Fibroblast of skin of scalp (primary cell): ENCODE data around the gene PDGFA.

ENCODE experiments used
- DNase-seq: peaks from one replicate; pipeline ENCODE4 v3.0.0-alpha.2; 2013

The PDGFA gene

DNA sequence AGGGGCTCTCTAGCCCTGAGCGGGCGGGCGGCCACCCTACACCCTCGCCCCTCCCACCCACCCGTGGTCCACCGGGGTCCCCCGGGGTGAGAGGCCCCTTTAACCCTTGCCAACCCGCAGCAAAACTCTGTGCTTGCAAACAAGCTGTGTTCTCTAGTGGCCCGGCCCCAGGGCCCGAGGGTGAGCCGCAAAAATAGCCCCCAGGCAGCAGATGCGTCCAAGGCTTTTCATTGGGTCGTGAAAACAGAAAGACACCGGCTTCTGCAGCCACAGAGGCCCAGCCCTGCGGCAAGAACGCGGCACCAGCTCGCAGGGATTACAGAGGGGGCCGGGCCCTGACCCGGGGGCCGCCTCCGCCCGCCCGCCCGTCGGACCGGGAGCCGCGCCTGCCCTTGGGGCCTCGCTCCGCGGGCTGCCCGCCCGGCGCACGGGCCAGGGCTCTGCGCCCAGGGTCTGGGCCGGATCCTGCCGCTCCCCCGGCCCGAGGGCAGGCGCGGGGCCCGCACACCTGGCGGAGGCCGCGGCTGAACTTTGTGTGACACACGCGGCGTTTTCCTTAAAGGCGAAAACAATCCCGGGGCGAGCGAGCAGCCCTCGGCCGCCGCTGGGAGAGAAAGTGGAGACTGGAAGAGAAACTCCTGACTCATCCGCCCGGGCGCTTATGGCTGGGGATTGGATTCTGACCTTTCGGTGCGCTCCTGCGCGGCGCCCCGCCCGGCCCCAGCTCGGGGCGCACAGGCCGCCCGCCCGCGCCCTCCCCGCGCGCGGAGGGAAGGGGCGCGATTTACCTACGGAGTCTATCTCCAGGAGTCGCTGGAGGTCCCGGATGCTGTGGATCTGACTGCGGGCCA is 2.8 kb downstream of the PDGFA start:
- peak; percentile 70 for DNase-seq

DNA sequence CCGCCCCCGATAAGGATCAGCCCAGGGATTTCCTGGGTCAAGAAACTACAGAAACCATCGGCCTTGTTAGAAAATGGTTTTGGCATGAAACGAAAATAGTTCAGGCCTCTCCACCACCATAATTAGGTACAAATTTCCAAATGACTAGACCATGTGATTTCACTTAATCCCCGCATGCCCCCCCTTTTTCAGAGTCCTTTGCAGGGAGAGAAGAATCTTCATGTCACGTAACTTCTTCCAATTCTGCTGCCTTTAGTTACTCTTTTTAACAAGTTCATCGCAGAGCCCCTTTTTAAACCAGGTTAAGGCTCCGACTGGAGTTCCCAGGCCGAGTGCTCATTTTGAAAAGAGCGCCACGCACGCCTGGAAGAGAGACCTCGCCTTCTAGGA is 3.4 kb downstream of the PDGFA start:
- peak; percentile 42 for DNase-seq

DNA sequence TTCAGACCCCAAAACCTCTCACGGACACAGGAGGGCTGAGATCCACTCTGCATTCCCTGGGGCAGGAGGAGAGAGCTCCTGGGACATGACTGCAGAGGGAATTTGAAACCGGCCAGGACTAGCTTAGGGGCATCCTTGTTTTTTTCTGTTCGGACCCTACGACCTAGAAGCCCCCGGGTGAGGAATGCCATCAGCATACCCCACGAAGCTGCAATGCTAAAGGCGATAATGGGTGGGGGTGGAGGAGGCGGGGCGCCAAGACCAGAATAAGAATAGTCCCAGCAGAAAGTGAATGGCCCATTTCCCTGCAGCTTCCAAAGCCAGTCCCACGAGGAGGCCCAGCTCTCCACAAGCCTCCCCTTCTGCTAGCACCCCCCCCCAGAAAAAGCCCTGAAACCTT is 4.0 kb downstream of the PDGFA start:
- no peak for DNase-seq

DNA sequence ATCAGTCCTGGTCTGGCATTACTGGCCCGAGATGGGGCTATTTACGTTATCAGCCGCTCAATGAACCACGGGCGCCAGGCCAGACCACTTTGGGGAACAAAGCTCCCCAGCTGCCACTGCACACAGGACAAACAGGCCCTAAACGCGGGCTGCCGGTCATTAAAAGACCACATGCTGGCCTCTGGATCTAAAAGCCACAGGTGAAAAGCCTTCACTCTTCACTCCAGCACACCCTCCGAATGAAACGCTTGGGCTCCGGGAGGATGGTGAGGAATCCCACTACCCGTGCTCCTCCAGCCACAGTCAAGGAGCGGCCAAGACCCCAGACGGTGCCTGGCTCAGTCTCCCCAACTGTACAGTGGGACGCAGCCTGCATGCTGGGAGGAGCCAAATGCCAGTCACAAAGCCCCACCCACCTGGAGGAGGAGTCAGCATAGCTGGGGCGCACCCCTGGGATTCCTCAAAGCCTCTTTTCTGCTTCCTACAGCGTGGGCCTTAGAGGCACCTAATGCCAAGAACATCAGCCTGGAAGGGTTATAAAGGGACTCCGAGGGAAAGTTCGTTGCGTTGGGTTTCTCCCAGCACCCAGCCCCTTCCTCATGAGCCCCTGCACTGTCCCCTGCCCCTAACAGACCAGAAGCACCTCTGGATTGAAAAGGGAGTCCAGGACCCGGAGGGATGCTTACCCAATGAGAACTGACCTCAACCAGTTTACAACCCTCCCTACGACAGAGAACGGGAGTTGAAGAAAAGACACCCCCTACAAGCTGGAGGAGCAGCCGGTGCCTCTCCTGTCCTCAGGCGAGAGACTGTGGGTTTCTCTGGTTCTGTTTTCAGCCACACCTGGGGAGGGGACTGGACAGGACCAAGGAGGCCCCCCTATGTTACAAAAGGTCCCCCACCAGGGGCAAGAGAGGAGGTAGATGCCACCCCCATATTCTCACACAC is 4.7 kb downstream of the PDGFA start:
- DNase-seq = peak; percentile 25

DNA sequence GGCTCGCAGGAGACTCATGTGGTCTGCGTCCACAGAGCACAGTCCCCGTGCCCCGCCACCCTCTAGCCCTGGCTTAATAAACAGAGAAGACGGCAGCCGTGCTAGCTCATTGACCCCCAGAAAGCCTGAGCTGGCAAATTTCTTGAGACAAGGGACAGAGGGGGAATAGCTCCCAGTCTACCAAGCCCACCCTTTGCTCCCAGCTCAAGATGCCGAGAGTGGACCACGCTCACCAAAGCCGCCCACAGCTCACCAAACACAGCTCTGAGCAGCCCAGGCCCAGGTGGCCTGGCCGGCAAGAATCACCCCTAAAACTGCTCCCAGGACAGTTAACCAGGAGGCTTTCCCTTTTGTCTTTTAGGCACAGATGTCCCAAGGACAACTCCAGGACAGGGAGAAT is 5.4 kb downstream of the PDGFA start:
- DNase-seq = no peak

DNA sequence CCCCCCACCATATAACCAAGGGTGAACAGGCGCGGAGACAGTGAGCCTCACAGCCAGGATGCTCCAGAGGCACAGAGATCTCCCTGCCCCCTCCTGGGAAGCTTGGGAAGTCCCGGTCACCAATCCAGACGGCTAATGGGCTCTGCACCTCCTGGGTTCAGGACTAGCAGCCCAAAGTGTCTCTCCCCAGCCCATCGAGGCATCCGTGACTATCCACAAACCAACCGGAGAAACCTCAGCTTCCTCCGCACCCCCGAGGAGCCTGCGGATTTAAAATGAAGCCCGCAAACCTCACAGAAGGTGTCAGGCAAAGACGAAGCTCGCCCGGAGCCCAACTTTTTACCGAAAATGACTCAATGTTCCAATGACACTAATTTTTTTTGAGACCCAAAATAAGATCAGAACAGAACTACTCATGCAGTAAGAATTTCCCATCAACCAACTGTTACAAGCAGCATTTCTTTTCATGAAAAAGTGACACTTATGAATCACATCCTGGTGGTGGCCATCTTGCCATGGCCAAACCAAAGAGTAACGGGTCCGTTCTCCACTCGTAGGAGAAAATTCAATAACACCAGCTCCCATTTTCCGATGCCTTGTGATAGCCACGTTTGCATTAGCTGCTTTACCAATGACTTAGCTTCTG is 6.0 kb downstream of the PDGFA start:
- peak; percentile 75 for DNase-seq

DNA sequence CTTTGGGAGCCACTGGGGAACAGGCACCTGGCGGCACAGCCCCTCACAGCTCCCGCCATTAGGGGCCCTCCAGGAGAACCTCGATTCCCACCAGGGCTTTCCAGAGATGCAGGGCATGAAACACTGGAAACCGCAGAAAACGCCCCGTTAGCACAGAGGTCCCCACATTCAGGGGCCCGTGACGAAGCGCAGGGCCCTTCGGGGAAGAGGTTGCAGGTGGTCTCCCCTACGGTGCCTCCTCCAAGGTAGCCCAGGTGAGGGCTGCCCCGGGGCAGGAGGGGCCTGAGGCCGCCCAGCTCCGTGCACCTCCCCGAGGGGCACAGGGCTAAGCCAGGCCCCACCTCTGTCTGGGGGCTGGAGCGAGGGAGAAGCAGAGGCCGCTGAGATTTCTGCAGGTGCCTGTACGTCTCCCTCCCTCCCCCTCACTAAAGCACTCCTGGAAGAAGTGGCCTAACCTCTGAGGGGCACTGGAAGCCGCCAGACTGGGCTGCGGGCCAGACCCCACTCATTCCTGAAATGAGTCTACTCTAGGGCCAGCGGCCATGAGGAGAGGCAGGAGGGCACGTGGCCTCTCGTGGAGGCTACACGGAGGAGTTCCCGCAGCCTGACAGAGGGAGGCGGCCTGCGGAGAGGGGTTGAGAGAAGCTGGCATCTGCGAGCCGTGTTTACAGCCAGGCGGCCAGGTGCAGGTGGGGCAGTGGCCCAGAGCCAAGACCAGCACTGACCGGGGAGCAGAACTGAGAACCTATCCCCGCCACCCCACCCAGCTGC is 6.9 kb downstream of the PDGFA start:
- DNase-seq = no peak

DNA sequence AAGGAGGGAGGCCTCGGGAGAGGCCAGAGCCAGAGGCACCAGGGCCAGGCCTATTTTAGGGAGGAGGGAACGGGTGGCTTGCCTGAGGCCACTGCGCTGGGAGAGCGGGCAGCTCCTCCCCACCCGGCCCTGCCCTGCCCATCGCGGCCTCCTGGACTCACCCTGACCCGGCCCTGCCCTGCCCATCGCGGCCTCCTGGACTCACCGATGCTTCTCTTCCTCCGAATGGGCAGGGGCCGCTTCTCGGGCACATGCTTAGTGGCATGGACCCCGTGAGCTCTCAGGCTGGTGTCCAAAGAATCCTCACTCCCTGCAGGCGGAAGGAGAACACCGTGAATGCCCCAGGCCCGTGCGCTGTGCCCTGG is 7.5 kb downstream of the PDGFA start:
- no peak for DNase-seq

DNA sequence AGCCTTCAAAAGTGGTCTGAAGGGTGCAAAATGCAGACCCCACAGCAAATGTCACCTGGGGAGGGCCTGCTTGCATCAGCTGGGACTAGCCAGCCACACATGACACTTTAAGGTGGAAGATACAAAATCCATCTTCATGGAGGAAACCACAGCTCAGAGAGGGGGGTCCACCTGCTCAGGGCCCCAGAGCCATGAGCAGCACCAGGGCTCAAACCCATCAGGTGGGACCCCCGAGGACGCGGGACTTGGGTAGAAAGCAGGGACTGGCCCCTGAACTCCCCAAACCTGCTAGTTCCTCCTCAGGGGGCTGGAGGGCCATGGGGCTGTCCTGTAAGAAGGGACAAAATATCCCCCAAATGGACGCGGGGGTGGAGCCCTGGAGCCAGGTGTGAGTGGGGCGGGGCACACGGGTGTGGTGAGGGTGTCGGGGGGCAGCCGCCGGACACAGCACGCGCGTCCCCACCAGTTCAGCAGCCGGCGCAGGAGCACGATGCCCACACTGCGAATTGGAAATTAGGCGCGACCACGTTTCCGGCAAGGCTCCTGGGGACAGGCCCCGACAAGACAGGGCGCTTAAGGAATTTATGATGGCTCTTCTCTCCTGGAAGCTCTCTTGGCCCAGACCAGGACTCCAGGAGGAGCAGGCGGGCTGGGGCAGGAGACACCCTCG is 8.0 kb downstream of the PDGFA start:
- DNase-seq = no peak

DNA sequence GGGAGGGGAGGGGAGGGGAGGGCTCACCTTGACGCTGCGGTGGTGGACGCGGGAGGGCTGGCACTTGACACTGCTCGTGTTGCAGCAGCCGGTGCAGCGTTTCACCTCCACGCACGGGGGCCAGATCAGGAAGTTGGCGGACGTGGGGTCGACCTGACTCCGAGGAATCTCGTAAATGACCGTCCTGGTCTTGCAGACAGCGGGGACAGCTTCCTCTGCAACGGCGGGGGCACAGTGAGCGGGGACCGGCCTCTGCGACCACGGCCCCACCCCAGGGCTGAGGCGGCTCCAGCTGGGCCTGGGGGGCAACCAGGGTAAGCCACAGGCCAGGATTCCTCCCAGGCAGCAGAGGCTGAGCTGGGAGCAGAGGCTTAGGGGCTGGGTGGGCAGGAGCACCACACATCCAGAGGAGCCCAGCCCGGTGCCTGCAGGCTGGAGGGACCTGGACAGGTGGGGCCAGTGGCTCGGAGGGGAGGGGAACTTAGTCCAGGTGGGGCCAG is 8.8 kb downstream of the PDGFA start:
- DNase-seq = no peak

DNA sequence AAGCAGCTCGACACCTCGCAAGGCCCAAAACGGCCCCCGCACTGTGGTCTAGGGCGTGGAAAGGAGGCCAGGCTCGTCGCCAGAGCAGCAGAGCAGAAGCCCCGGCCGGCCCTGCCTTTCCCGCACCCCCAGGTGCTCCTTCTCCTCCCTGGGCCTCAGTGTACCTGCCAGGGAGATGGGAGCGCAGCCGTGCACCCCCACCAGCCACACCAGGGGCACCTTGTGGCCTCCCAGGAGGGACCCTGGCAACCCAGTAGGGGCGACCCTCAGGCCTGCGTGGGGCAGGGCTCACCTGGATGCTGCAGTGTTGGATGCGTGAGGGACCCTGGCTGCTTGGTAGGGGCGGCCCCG is 9.5 kb downstream of the PDGFA start:
- no peak for DNase-seq

DNA sequence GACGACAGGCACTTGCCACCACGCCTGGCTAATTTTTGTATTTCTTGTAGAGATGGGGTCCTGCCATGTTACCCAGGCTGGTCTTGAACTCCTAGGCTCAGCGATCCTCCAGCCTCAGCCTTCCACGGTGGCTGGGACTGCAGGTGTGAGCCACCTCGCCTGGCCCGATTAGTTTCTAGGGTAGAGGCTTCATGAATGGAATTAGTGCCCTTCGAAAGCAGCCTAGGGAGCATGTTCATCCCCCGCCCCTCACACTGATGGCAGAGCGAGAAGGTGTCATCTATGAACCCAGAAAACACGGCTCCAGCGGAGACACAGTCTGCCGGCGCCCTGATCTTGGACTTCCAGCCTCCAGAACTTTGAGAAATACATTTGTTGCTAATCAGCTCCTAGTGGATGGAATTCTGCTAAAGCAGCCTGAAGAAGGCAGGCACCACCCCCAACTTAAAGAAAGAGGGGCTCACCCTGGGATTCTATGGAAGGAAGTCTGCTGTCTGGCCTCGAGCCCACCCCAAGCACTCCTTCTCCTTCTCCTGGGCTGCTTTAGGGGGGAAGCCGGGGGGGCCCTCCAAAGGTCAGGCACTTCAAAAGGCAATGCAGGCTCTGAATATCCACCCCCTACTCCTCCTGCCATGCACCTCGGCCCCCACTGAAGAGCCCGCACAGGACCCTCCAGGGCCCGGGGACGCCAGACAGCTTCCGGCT is 10.1 kb downstream of the PDGFA start:
- DNase-seq = peak; percentile 25

DNA sequence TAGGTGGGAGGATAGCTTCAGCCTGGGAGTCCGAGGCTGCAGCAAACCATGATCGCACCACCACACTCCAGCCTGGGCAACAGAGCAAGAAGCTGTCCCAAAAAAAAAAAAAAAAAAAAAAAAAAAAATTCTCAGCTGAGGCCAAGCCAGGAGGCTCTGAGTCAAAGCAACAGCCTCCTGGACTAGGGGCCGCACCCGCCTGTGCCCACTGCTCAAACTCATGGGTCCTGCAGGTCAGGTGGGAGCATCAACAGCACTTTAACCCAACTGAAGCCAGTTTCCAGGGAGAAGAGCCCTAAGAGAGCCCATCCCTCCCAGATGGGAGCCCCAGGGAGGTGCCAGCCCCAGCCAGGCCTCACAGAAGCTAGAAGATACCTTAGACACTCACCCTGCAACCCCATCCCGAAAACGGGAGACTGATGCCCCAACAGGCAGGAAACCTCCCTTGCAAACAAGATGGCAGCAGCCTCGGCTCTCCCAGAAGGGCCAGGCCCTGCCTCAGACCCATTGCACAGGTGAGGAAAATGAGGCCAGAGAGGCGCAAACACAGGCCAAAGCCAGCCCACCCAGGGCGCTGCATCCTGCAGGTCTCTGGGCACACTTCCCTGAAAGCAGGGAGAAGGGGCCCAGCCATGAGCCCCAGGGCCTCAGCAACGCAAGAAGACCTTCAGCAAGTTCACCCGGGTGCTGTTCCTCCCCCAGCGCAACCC is 11.0 kb downstream of the PDGFA start:
- DNase-seq = no peak

DNA sequence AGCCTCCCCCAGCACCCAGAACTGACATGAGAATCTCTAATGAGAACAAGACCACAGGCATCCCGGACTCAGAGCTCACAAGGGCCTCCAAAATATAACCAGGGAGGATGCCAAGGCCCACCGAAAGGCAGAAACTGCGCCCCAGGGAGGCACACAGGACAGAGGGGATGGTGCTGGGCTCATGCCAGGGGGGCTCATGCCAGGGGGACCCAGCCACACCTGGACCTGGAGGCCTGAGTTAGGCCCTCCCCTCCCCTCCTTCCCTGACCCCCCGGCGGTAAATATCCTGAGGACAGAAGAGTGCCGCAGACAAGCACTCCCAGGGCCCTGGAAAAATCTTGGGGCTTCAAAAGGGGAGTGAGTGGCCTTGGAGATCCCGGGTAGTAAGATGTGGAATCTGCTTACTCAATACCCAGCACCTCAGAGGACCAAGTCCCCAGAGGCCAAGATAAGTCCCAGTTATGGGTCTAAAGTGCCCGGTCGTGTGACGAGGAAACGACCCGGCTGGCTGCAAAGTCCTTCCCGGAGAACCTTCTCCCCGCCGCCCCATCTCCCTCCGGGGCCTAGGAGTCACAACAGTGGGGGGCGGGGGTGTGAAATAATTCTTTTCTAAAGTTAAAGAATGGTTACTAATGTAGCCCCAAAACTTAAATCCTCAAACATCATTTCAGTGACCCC is 11.9 kb downstream of the PDGFA start:
- DNase-seq = no peak

DNA sequence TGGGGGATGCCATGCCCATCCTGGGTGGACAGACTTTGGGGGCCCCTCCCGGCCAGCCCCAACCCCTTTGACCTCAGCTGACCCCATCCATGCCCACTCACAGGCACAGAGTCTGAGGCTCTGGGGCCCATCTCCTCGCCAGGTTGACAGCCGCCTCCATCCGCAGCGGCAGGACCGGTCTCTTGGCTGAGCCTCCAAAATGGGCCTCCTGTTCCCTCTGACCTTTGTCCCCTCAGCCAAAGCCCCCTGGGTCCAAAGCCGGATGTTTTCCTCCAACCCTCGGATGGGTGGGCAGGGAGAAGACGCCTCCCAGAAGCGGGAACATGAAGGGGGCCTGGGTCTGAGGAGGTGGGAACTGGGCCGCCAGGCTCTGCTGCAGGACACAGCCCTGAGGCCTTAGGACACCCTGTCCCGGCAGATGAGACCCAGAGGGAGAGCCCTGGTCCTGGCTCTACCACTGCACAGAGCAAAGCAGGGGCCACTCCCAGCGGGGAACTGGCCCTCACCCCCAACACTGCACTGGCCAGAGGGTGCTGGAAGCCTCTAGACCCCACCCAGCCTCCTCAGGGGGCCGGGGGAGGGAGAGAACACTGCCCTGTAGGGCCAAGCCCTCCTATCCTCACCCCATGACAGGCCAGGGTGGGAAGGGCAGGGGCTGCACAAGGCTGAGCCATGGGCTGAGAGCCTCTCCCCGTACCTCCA is 12.6 kb downstream of the PDGFA start:
- DNase-seq = no peak

DNA sequence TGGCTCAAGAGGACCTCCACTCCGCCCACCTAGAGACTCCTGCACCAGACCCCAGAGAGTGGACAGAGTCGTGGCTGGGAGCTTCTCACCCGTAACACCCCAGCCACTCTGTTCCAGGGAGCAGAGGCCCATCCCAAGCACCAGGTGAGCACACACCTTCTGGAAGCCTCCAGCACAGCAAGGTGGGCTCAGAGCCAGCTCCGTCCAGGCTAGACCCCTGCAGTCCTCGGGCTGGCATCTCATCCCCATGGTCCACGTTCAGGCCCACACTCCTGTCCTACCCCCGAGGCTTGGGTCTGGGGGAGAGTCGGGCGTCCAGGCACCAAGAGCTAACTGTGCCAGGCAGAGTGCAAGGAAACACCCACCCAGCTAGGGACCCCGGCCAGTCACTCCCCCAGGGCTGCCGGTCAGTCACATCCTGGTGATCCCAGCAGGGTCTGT is 13.2 kb downstream of the PDGFA start:
- no peak for DNase-seq

DNA sequence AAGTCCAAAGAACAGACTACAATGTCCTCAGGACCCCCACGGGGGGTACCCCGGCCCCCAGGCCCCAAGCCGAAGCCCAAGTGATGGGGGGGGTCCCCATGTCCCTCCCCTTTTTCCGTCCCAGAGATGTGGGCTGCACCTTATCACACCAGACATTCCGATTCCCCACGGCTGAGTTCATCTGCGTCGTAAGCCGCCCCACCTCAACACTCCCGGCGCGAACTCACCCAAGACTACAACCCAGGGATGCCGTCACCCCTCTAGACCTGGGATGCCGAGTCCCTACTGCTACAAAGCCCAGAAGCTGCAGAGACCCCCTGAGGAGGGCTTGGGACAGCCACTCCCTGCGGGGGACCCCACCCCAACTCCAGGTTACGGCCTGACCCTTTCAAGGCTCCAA is 14.5 kb downstream of the PDGFA start:
- DNase-seq = no peak

DNA sequence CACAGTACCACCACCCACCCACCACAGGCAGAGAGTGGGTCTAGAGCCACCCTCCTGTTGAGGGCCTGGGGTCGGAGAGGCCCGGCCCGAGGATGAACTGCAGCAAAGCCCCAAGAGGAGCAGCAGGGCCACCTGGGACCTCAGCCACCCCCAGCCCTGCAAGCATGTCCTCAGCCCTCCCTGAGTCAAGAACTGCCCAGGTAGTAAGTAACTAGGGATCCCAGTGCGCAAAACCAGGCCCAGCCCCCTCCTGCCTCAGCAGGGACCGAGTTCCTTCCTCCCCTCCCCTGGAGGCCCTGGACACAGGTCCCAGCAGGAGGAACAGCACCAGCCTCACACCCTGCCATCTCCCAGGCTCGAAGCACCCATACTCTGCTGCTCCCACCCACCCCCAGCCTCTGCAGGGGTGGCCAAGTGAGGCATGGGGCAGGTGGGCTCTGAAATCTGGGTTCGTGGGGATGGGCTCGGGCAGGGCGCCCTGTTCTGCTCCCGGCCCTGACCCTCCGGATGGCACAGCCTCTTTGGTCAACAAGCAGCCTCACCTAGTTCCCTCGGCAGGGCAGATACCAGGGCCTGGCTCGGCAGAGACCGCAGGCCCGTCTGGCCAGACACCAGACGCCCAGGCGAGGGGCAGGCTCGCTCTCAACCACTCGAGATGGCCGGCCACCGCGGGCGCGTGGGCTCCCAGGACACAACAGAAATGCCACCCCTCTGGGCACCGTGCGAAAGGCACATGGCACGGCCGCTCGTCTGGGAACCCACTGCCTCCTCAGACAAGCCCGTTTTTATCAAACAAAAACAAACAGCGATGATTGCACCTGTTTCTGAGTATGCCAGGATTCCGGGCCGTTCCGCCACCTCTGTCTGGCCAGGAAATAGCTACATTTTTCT is 15.2 kb downstream of the PDGFA start:
- no peak for DNase-seq
